HG02588 (cell line): ENCODE data around the gene AK8.

Experiments used
- ATAC-seq: cut with Tn5 transposase; IDR thresholded peaks from one replicate; pipeline ENCODE4 v1.9.1; 2021; ENCODE audit warnings: mild to moderate bottlenecking, moderate library complexity; ENCODE audit not compliant: unreplicated experiment

Gene AK8

DNA sequence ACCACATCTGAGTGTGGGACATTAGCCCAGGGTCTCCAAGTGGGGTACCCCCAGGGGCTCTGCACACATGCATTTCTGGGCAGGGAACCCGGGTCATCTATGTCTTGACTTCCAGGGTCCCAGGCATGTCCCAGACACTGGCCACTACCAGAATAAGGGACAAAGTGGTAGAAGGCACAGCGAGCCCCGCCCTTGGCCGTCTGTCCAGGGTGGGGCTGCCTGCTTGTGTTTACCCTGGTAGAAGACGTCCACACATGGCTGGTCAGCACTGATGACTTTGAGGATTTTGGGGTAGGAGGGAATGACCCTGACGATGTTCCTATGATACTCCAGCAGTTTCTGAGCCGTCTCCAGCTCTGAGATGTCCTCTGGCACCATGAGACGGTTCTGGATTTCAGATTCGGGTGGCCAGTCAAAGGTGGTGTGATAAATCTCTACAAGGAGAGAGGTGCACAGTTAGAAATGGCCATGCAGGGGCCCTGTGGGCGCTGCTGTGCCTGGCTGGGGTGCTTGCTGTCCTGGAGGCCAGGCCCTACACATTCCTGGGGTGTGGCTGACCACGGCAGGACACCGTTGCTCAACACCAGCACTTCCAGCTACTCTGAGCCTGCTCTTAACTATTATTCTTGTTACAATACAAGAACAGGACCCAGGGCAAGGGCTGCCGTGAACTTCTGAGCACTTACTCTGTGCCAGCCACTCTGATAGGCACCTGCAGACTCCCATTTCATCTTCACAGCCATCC, 51.3 kb downstream of the AK8 start:
- no peak for ATAC-seq

DNA sequence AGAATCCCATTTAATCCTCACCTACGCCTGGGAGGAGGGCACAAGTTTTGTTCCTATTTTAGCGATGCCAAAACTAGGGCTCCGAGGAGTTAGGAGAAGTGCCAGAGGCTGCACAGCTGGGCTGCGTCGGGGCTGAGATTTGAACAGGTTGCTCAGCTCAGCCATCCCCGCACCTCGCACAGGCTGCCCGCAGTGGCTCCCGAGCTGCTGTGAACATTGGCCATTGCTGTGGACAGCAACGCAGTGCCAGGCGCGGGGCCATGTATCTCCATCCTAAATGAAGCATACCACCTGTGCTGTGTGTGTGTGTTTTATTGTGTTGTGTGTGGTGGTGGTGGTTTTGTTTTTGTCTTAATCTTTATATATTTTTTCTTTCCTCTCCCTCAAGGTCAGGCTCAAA, 52.0 kb downstream of the AK8 start:
- ATAC-seq, result no peak

DNA sequence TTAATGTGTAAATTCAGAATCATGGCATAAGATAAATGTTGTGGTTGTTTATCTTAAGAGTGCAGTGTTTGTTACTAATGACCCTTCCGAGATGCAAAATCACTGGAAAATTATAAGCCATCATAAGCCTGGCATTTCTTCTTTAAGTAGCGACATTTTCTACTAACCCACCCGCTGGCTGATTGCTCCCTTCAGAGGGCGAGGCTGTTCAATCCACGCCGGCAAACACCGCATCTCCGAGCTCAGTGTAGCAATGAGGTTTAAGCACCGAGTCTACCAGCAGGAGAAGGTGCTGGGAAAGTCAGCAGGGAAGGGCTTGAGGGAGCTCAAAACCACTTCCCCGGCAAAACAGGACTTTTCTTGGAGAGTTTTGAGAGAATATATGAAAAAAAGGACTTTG, 52.7 kb downstream of the AK8 start:
- ATAC-seq, result no peak

DNA sequence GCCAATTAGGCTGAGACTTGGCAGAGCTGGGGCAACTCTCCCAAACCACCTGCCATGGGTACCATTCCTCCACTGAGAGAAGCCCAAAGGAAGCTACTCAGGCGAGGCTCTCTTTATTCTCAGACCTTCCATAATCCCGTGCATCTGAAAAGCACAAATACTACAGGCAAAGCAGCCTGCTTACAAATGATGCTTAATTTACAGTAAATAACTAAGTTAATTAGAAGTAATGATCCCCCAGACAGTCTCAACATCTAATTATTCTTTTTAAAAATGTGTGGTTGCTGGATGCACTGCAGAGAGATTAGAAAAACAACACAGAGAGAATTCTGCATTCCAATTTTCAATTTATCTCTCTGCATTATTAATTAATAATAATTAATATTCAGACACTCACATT, 53.1 kb downstream of the AK8 start:
- ATAC-seq, result no peak

DNA sequence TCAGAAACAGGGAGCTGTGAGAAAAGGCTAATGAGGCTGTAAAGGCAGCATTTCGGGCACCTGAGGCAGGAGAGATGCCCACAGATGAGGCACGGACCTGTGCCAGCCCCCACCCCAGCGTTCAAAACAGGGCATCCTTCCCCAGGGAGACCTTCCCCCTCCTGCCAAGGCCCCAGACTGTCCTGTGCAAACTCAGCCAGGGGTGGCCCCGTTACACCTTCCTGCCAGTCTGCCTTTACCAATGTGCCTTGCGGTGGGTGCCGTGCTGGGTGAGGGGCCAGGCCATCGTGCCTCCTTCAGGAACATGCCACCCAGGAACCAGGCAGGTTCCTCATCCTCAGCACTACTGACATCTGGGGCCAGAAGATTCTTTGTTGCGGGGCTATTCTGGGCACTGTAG, 53.9 kb downstream of the AK8 start:
- ATAC-seq, result no peak

DNA sequence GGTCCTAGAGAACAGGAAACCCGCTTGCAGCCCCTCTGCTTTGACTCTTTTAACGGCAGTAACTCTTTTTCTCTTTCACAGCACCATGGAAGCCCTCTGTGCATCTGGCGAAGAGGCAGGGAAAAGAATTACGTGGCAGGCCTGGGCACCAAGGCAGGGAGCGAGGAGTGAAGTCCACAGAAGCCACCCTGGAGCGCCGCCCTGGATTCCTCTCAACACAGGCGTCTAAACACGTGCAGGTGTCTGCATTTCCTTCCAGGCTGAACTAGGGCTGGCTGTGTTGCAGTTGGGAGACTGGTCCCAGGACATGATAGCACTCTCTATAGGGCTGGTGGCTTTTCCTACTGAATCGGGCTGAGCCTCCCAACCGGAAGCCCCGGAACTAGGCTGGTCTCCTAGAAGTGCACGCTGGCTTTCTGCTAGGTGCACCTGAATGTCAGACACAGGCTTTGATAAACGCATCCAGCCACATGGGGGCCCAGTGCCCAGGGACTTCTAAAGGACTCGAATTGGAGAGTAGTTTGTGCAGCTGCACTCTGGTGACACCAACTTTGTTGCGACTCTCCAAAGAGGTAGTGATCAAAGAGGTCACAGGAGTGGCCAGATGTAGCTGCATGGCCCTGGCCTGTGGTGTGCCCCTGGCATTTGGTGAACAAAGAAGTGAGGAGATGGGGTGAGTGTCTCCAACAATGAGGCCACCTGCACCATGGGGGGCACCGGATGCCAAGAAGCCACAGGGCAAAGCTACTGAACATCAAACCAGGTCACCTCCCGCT, 54.5 kb downstream of the AK8 start:
- ATAC-seq, result no peak

DNA sequence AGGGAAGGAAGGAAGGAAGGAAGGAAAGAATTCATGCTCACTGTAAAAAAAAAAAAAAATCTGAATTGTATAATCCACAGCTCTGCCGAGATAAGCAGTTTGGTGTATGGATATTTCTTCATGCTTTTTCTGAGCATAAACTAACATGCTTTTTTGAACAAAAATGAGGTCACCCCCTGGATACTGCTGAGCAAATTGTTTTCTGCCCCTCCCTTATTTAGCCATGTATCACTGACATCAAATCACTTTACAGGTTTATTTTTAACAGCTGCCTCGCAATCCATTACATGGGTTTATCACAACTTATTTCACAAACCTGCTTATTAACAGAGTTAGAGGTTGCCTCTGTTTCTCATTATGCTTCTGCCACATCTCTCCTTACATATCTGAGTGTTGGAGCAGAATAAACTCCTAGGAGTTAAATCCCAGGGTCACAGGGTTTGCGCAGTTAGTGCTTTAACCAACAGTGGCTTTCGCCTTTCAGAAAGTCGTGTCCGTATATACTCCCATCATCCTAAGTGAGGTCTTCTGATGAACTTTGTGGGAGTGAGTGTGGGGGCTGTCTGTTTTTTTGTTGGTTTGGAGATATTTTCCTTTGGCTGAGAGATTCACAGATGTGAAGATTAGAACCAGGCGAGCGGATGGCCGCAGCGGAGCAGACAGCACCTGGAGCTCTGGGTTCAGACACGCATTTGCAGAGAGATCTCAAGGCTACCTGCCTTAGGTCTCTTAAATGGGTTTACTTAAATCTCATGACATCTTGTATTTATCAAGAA, 57.7 kb downstream of the AK8 start:
- ATAC-seq, result no peak

DNA sequence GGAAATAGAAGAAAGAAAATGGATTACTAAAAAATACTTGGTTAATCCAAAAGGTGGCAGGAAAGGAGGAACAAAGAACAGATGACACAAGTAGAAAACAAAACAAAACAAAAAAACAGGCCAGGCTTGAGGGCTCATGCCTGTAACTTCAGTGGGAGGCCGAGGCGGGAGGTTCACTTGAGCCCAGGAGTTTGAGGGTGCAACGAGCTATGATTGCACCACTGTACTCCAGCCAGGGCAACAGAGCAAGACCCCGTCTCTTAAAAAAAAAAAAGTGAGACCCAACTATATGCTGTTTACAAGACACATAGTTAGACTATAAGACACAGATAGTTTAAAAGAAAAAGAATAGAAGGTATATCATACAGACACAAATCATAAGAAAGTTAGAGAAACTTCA, 59.5 kb downstream of the AK8 start:
- no peak for ATAC-seq

DNA sequence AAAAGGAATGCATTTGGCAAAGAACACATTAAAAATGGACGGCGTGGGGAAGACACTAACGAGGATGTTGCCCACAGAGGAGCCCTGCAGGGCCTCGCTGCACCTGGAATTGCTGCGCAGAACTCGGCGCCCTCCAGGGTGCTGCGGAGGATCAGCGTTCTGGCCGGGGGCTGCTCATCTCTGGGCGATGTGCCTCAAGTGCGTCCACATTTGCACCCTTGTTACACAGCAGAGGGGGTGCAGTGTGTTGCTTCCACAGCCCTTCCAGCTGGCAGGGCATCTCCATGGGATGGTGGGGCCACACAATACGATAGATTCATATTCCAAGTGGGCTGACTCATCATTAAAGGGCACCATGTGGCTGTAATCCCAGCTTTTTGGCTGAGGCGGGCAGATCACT, 63.1 kb downstream of the AK8 start:
- no peak for ATAC-seq

DNA sequence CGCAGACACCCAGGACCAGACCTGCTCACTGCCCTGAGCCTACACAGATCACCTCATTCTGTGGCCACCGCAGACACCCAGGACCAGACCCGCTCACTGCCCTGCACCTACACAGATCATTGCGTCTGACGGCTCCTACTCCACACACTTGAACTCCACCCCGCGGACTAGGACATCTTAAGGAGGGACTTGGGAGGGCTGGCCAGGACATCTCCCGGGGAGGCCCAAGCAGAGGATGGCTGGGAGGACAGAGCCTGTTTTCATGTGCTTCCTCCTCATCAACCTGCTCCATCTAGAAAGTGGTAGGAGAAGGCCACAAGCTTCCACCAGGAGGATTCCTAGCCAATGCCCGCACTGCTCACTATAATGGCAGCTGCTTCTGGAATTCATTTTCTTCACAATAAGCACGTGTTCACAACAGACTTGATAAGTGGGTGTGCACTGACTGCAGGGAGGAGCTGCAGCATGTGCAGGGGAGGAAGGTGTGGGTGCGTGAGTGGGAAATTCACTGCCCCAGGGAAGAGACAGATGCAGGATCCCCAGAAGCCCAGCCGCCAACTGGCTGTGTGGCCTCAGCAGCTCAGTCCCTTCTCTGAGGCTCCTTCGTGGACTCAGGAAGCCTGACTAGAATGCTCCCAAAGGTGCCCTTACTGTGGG, 64.8 kb downstream of the AK8 start:
- no peak for ATAC-seq

DNA sequence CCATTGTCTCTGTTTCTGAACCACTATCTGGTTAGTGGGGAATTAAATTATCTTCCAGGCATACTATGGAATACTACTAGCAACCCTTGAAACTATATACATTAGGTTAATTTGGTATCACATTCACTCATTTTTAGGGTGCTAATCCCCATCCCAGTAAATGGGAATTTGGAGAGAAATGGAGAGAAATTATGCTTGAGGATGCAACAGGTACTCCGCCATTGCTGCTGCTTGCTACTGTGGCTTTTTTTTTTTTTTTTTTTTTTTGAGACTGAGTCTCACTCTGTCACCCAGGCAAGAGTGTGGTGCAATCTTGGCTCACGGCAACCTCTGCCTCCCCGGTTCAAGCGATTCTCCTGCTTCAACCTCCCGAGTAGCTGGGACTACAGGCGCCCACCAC, 66.1 kb downstream of the AK8 start:
- ATAC-seq, result no peak

DNA sequence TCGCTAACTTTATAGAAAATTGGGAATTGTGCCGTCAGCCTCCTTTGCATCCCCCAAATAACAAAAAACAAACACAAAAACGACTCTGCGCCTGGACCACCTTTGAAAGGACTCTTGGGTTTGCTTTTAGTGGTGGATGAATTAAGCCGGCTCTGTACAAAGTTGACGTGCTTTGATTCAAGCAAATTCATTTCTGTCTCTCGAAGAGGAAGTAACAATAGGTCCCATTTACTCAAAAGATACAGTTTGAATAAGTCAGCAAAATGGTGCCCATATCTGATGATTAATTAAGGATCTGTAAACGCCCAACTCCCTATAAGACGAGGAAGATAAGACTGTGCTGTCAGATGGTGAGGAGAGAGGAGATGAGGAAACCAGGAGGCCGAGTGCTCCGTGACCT, 67.8 kb downstream of the AK8 start:
- no peak for ATAC-seq

DNA sequence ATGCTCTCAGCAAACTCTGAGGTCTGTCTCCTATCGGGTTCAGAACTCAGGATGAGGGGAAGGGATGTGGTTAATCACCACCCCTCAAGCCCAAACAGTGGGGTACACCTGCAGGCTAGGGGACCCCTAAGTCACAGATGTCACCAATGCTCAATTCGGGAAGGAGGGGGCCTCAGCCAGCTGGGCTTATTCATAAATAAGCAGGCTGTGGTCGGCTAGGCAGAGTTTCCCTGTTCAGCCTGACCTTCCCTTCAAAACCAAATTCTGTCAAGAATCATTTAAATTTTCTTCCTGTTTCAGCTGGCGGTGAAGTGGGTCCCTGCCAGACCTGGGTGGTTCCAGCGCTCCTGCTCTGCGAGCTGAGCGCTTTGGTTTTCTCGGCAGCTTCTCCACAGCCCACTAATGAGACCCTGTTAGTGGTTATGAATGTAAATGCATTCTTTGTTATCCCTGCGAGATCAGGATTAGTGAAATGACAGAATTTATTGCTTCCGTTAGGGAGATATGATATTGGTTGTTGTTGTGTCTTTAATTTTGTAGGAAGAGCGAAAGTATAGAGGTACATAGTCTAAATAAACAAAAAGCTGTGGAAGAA, 68.3 kb downstream of the AK8 start:
- ATAC-seq, result no peak

DNA sequence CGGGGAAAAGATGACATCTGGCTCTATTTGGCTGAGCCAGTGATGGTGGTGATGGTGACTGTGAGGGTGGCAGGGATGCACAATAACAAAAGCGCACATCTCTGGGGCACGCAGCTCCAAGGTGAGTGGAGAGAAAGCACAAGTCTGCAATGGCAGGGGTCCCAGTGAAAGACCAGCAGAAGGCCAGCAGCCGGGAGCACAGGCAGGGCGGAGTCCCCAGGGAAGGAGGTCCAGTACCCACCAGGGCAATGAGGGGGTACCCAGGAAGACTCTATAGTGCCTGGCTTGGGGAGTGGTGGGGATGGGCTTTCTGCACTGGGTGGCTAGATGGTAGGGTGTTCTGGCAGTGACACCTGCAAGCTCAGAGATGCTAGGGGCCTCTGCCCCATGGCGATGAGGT, 69.4 kb downstream of the AK8 start:
- ATAC-seq, result no peak

DNA sequence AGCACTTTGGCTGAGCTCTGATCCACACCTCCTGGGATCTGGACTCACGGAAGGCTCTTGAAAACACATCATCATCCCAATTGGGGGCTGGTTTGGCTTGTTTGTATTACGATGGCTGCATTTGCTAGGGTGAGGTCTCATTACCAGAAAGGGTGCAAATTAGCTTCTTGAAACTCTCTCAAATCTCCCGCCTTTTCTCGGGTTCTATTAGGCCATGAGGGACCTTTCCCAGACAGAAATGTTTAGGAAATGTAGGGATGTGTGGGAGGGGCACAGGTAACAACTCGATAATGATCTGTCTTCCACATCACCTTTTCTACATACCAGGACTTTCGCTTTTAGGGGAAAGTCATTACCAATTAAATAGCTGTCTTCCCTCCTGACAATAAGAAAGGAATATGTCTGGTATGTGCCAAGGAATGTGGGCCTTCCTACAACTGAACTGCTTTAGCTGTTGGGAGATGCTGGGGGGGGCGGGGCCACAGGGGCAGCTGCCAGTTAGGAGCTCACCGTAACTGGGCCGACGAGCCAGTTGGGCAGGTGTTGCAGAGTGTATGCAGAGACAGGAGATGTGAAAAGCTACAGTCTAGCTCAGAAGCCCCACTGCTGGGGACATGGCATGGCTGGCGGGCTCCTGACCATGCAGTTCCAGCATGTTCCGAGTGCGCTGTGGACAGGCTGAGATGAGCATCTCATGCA, 71.2 kb downstream of the AK8 start:
- ATAC-seq, result no peak

DNA sequence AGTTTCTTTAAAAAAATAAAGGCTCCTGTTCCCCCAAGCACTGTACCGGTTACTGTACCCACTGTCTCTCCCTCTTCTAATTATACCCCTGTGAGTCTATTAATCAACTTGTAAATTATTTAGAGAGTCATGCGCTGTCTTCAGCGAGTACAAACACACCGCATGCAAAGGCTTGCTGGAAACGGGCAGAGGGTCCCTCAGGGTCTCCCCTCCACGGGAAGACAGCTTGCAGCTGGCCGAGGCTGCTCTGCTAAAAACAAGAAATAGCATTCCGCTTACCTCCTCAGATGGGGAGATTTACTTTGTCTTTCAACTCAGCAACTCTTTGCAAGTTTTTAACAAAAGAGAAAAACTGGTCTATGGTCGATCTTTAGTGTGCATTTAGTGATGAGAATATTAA, 71.8 kb downstream of the AK8 start:
- ATAC-seq, result no peak

DNA sequence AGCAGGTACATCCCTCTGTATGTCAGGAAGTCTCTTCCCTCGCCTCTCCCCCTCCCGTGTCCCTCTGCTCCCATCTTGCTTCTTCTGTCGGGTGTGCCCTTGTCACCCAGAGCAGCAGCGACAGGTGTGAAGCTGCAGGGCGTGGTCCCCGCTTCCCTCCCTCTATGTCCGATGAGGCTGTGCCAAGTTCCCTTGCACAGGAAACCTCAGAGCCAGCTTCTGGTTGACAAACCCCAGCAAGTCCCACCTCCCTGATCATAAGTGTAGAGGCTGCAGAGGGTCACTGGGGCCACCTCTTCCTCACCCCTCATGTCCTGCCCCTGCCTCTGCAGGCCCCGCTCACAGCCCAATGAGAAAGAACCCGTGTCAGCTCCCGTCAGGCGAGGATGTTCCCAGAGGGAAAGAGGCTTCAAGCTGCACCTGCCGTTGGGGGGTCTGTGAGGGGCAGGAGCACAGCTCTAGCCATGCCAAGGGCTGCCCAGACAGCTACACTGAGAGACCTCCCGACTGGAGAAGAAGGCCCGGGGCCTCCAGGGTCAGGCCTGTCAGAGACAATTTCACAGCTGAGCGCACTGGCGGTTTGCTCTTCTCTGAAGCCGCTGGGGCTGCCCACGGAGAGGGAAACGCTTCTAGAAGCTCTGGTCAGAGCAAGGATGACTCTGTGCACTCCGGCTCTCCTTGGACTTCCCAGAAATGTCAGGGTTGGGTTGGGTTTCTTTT, 73.3 kb downstream of the AK8 start:
- ATAC-seq, result no peak

DNA sequence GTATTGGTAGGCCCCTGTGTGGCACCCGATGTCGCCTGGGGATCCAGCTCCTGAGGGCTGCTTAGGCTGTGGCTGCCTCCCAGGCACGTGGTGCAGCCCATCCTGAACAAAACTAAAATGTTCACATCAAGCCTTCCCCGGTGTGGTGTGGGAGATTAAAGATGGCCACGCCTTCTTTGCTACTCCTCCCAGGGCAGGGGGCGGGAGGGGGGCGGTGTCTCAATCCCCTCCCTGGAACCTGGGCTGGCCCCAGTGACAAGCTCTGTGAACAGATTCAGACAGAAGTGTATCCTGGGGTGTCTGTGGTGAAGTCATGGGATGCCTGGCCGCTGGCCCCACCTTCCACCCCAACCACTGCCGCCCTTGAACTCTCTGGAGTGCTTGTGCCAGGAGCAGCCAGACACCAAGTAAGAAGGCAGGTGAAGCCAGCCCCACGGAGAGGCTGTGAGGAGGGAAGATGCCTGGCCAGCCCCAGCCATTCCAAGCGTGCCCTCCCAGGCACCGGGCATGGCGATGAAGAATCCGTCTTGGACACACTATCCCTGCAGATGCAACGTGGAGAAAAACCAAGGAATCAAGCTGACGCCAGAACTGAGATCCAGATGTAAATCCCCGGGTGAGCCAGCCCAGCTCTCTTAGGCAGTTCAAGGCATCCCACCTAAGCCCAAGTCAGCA, 75.8 kb downstream of the AK8 start:
- ATAC-seq, result no peak

DNA sequence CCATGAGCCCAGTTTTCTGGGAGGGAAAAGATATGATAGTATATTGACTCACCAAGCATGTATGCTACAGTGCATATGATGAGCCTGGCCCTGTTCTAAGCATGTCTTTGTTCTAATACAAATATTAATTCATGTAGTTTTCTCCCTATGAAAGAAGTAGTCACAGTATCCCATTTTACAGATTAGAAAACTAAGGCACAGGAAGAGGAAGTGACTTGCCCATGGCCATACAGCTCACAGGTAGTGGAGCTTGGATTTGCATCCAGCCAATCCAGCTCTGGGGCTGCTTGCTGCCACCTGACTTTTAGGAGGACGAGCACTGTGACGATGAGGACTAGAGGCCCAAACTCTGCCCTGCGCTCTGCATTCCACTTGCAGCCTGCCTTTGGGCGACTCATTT, 76.4 kb downstream of the AK8 start:
- ATAC-seq, result no peak
